SW480 (cell line): ENCODE measurements around the gene ERC2.
A peak's percentile ranks its signal among the peaks of the same experiment; 100 is the strongest.
"Not testable (repeated sequence)": the region's sequence is repeated elsewhere in the genome, so short reads cannot be mapped to it uniquely, and the experiment has no call there.

Source experiments
- DNase-seq: peaks from one replicate; pipeline ENCODE4 v3.0.0-alpha.2; 2016; ENCODE audit warnings: low spot score

The ERC2 gene

GRCh38 chr3:56468184-56469106 is at the start of gene ERC2:
Gene ERC2, minus strand, starts transcription at chr3:56468467.
- DNase-seq, result peak; percentile 54

DNA sequence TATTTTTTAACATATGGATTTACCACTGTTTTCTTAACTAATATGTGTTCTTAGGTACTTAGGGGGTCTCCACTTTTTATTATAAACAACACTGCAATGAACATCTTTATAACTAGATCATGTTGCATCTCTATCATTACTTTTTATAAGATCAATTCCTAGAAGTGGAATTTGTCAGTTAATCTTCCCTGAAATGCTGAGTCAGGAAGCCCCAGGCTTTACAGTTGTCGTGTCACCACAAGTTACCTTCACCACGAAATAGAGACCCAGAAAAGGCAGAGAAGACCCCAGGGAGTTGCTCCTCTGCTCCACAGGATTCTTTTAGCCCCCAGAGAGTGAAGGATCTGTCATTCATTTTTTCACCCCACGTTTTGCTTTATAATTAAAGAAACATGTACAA is 34.5 kb upstream of the ERC2 start:
- DNase-seq, result no peak

- not testable (repeated sequence) for DNase-seq
These were observed 28.1 kb upstream of the ERC2 start for GRCh38 chr3:56496376-56496775.

DNA sequence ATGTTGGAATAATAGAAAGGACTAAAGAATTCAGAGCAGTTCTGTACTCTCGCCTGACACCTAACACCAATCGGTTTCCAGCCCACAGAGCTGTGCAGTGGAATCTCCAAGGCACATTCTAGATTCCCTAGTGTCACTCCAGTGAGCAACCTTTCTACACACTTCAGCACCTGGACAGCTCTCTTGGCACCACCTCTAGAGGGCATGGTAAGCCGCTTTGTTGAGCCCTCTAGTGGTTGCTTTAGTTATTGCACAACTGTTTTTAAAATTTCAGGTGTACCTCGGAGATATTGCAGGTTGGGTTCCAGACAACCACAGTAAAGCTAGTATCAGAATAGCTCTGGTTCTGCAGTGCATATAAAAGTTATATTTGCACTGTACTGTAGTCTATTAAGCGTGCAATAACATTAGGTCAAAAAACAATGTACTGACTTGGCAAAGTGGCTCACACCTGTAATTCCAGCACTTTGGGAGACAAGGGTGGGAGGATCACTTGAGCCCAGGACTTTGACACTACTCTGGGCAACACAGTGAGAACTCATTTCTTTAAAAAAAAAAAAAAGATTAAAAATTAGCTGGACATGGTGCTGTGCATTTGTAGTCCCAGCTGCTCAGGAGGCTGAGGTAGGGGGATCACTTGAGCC is 26.5 kb upstream of the ERC2 start:
- peak; percentile 85 for DNase-seq

DNA sequence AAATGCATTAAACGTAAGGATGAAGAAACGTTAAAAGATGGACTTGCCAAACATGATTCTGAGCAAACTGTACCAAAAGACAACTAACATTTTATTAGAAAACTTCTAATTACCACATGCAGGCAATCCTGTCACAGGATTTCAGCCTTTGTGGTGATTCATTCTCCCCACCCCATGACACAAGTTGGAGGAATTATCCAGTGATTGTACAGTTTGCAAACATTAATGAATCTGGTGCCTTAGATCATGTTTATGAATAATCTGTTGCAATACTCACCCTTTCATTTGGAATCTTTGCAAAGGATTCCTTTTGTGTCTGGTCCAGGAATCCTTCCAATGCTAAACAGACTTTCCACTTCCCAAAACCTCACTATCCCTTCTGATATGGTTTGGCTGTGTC is 23.3 kb upstream of the ERC2 start:
- no peak for DNase-seq

DNA sequence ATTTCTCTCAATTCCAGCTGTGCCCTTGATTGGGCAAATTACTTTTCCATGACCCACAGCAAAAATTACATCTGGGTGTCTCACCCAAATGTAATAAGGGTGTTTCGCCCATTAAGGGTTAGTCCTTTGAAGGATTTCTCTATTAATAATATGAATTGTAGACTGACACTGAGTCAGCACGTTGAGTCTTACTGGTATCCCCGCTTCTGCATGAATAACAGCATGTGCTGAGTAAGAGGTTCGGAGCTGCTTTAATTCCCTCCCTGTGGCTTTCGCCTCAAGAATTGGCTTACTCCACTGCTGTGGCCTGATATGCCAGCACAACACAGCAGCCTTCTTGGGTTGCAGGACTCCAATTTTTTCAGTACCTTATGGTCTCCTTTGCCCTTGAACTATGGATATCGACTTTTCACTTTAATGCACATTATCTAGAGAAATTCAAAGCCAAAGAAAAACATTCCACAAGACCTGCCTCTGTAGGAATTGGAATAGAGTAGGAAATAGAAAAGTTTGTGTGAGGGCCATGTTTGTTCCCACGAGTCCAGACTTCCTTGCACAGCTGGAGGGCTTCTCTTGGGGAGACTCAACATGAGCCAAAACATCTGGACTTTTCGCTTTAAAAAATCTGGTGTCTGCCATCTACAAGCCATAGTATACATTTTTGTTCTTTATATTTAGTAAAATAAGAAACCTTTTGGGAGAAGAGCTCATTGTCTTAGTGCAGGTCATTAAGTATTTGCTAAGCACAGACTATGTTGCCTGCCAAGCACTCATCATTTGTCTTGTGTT is 20.7 kb upstream of the ERC2 start:
- no peak for DNase-seq

DNA sequence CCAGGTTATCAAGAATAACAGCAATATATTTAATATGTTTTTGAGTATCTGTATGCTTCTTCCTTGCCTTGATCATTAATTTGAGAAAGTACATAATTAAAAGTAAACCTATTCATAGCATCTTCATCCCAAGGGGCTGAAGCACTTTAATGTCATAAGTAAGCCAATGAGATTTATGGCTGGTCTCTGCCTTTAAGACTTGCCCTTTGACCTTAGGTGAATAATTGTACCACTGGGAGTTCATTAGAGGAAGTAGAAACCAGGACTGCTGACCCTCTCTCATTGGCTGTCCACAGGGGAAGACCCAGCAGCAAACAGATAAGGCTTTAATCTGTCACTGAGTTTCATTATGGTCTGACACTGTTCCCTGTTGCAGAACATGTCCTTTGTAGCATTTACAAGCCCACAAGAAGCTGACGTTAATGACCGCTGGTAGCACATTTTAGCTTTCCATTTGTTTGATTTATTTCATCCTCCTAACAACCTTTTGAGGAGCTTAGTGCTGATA is 16.3 kb upstream of the ERC2 start:
- DNase-seq, result no peak

- no peak for DNase-seq
These were observed 15.9 kb upstream of the ERC2 start for GRCh38 chr3:56484122-56484521.

DNA sequence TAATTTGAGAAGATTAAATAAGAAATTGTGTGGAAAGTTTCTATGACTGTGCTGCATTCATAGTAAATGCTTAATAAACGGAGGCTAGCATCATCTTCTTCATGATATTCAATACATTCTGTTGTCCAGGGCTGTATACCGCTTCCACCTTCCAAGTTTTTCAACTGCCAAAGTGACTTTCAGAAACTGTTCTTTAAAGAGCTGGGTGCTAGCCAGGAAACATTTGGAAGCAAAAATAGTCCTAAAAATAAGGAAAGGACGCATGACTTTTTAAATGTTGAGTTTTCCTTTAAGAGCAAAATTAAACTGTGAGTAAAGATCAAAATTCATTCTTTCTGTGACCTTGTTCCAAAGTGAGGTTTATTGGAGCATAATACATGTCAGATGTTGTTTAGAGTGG is 9.4 kb upstream of the ERC2 start:
- DNase-seq, result no peak

GRCh38 chr3:56476771-56477170 is 8.5 kb upstream of the ERC2 start:
- DNase-seq, result no peak

DNA sequence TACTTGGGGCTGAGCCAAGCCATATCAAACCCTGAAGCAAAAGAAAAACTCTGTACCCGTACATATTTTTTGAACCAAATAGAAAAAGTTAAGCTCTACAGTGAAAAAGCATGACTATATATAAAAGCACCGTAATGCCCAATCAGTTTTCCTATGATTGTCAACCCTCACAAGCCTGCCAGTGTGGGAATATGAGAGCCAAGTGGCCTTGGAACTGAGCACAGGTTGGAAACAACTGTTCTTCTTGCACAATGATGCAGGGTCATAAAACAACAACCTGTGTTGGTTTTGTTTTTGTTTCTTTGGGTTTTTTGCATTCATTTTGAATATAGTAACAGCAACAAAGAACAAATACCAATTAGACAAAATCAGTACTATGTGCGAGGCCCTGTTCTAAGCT is 3.5 kb upstream of the ERC2 start:
- no peak for DNase-seq

GRCh38 chr3:56469141-56469540 is 874 bp upstream of the ERC2 start:
- no peak for DNase-seq

DNA sequence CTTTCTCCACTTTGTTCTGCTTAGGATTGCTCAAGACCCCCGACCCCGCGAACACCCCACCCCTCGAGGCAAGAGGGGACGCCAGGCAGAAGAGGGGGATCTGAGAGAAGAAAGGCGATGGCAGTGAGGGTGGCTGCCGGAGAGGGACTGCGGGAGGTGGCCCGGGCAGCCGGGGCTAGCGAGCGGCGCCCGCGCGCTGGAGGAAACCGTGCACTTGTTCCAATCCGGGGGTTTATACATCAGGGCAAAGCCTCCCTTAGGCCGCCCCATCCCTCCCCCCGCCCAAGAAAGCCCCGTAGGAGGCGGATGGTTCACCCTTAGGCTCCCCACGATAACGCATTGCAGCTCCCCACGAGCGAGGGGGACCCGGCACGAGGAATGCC is 475 bp downstream of the ERC2 start:
- no peak for DNase-seq

- DNase-seq, result peak; percentile 94
These were observed 1.2 kb downstream of the ERC2 start for GRCh38 chr3:56467108-56467507.

GRCh38 chr3:56459719-56460118 is 8.5 kb downstream of the ERC2 start:
- DNase-seq, result no peak

GRCh38 chr3:56459104-56459496 is 9.2 kb downstream of the ERC2 start:
- DNase-seq, result no peak

GRCh38 chr3:56458496-56459103 is 9.7 kb downstream of the ERC2 start:
- DNase-seq, result no peak

DNA sequence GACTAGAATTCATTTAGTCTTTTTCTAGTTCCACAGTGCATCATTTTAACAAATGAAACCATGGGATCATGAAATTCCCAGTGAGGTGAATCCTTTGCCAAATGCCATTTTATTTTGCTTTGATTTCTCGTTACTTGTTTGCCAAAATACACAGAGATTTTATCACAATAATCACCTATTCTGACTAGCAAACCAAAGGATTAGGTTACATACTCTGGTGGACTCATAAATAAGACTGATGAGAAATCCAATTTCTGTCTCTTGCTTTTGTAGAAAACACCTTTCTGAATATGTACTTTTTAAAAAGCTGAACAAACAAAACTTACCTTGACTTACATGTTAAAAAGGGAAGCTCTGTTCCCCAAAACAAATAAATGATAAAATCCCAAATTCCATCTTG is 12.2 kb downstream of the ERC2 start:
- no peak for DNase-seq

GRCh38 chr3:56453011-56453410 is 15.3 kb downstream of the ERC2 start:
- no peak for DNase-seq

- no peak for DNase-seq
These were observed 16.2 kb downstream of the ERC2 start for GRCh38 chr3:56452085-56452484.

- DNase-seq, result no peak
These were observed 24.9 kb downstream of the ERC2 start for GRCh38 chr3:56443372-56443771.

- DNase-seq, result no peak
These were observed 39.6 kb downstream of the ERC2 start for GRCh38 chr3:56428667-56429066.
